CD4-positive, alpha-beta T cell treated with Interleukin-6 at 100 ng/mL for 8 hours (primary cell): ENCODE data around the gene MRPS14.
A peak's percentile ranks its signal among the peaks of the same experiment; 100 is the strongest.
"Not testable (repeated sequence)": the region's sequence is repeated elsewhere in the genome, so short reads cannot be mapped to it uniquely, and the experiment has no call there.

Experiments
- DNase-seq: peaks from one replicate; pipeline ENCODE4 v3.0.0-alpha.2; 2020; ENCODE audit warnings: mixed read lengths, low spot score

Gene MRPS14

GRCh38 chr1:175023043-175023921 is at the start of gene MRPS14:
Gene MRPS14 (minus strand): TSS chr1:175023425. CDS start chr1:175023408, 17 bp downstream.
- peak; percentile 97 for DNase-seq

- DNase-seq, result no peak
Observed at GRCh38 chr1:175072099-175072951, 49.1 kb upstream of the MRPS14 start.

DNA sequence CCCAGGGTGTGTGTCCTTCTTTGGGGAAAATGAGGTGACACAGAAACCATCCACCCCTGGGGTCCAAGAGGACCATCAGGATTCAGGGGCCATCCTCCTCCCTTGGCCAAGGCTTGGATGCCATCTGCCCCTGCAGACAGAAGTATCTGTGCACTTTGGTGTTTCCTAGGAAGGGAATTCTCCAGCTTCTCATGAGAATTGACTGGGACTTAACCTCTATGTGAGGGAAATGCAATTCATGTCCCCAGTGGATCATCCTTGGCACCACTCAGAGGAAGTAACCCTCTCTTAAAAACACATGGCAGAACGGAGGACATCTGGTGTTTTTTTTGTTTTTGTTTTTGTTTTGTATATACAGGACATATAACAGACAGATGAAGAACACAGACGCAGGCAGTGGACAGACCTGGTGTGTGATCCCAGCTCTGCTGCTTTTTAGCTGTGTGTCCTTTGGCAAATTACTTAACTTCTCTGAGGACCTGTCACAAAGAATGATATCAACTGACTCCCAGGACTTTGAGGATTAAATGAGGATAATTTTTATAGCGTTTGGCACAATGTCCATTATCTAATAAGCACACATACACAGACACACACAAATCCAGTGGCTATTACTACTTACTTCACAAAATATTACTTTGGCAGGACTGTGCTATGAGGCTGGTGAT is 48.2 kb upstream of the MRPS14 start:
- DNase-seq, result no peak

DNA sequence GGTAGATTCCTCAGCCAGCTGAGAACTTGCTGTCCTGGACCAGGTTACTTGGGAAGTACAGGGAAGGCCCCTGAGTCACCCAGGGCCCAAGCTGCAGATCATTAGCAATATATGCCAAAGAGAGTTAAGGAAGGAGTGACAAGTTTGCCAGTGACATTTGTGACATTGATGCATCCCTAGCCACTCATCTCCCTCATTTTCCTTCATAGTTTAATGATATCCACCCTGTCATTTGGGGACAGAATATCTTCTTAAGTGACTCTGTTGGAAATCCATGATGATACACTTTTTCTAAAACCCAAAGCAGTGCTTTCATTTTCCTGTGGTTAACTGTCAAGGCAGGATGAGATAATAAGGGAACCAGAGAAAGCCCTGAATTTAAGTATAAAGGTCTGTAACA is 47.6 kb upstream of the MRPS14 start:
- DNase-seq, result no peak

GRCh38 chr1:175067362-175068106 is 44.3 kb upstream of the MRPS14 start, which contains the start of gene TNN:
Gene TNN (plus strand): TSS chr1:175067833. CDS start chr1:175077419, 9,586 bp downstream.
- no peak for DNase-seq

DNA sequence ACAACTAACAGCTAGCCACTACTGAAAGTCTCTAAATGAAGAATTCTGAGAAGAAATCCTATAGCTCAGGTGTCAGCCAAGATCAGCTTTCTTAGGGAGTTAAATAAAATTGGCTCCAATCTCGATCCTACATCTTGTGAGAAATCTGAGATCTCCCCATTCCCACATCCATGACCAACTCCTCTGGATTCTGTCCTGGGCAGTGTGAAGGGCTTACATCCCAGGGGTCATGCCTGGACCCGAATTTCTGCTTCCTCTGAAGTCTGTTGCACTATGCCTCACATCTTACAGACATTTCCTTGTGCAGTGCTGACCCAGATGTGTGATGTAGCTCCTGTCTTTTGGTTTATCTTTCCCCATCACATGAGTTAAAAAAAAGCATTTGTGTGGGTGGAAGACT is 39.6 kb upstream of the MRPS14 start:
- DNase-seq, result no peak

GRCh38 chr1:175062339-175062738 is 39.1 kb upstream of the MRPS14 start:
- no peak for DNase-seq

- DNase-seq, result no peak
Observed at GRCh38 chr1:175054736-175055135, 31.5 kb upstream of the MRPS14 start.

DNA sequence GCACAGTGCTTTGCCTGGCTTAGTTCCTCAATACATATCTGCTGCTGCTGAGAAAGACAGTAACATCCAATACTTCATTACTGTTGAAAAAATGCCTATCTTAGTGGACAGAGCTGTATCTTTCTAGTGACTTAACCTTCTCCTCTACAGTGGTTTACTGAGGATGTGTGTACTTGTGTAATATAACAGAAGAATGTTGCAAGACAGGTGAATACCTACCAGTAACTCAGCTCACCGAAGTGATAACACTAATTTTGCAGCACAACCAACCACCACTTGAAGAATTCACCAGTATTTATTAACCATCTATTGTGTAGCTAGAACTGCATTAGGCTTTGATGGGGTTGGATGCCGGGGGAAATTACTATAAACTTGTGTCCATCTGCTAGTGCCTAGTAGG is 27.8 kb upstream of the MRPS14 start:
- DNase-seq, result no peak

DNA sequence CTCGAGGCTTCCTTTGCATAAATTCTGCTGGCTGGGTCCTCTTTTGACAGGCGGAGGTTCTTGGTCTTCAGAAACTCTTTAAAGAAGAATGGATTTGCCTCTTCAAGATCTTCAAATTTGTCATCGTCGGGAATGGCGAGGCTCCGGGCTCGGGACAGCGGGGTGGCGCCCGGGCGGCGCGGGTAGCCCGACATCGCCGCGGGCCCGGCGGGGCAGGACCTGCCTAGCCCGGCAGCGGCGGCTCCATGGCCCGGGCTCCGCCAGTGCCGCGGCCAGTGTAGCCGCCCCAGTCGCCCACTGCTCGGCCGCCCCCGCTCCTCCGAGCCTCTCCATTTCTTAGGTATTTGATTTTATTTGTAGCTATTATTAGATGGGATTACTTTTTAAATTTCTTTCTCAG is 22.3 kb upstream of the MRPS14 start:
- DNase-seq, result no peak

DNA sequence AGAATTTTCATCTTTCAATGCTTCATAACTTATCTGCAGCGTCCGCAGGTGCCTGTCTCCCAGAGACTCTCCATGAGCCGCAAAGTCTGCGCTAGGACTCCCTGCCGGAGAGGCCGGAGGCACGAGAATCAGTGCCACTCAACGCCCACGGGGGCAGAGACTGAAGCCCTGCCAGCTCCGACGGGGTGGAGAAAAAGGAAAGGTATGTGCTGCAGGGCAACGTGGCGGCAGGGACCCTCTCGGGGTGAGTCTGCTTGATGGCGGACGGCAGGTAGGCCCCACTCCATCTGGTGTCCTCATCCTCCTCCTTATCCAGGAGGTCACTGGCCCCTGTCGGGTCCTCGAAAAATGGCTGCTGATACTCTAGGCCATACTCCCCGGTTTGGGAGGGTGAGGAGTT is 21.9 kb upstream of the MRPS14 start:
- DNase-seq, result no peak

- not testable (repeated sequence) for DNase-seq
Observed at GRCh38 chr1:175044591-175044990, 21.4 kb upstream of the MRPS14 start.

DNA sequence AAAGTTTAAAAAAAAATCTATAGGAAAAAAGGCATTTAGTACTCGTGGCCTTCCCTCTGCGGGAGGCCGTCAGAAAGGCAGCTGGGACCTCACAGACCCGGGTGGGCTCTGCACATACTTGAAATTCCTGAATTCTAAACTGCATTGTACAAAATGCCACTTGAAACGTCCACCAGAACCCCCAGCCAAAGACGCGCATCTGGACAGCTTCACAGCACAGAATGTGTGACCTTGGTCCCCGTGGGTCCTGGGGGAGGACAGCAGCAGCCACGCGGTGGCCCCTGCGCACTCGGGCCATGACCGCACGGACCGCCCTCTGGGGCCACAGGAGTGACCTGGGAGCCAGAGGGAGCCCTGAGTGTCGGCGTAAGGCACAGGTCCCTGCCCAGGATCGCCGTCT is 20.6 kb upstream of the MRPS14 start:
- no peak for DNase-seq

GRCh38 chr1:175042650-175043049 is 19.4 kb upstream of the MRPS14 start:
- no peak for DNase-seq

- DNase-seq, result no peak
Observed at GRCh38 chr1:175040324-175040879, 17.2 kb upstream of the MRPS14 start.

- no peak for DNase-seq
Observed at GRCh38 chr1:175037416-175037815, 14.2 kb upstream of the MRPS14 start.

- no peak for DNase-seq
Observed at GRCh38 chr1:175036476-175036875, 13.3 kb upstream of the MRPS14 start.

DNA sequence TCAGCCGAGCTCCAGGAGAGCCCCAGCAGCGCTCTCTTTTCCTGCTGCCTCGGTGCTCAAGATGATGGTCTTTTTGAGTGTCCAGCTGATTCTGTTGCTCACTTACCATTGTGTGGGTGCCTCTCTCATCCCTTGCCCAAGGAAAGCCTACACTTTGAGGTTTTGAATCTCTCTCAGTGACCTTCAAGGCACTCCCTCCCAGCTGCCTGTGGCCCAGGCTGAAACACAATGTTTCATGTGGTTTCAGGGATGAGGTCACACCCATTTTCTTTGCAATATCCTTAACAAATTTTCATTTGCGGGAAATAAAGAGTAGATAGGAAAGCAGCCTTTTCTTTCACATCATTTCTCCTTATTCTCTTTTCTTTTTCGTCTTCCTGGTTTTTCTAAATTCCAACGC is 12.6 kb upstream of the MRPS14 start:
- no peak for DNase-seq

DNA sequence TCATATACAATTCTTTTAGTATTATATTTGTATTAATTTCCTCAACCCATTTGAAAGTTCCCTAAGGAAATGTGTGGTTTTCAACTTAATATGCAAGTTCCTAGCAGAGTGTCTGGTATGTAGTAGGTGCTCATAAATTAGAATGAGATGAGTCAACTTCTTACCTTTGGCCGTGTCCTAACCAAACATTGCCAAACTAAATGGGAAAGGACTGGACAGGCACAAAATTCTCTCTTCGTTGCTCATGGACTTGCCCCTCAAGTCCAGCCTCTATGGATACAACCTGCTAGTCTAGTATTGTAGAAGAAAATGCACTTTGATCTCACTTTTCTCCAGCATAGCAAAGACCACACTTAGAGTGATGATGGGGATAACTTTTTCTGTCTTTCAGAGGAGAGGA is 11.6 kb upstream of the MRPS14 start:
- no peak for DNase-seq

DNA sequence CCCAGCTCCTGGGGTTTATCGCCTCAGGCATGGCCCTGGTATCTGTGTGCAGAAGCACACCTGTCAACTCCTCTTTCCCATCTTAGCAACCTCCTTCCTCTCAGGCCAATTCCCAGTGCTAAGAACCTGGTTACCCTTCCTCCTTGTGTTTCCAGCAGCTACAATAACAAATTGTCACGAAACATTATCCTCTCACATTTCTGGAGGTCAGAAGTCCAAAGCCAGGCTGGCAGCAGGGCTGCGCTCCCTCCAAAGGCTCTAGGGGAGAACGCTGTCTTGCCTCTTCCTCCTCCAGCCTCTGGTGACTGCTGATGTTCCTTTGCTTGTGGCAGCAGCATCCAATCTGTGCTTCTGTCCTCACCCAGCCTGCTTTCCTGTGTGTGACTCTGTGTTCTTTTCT is 10.7 kb upstream of the MRPS14 start:
- DNase-seq, result no peak

GRCh38 chr1:175024773-175025172 is 1.5 kb upstream of the MRPS14 start:
- no peak for DNase-seq

DNA sequence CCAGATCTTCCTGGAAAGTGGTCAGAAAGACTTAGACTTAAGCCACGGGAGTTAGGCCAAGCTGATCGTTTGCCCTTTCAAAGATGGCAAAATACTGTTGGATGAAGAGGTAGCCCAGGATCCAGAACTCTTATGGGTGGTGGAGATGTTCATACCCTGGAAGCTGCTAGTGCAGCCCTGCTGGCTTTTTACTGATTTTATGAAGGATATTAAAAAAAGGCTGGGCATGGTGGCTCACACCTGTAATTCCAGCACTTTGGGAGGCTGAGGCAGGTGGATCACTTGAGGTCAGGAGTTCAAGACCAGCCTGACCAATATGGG is 657 bp upstream of the MRPS14 start:
- not testable (repeated sequence) for DNase-seq
